Measurements from ENCODE around the gene KLF16.

The KLF16 gene

DNA sequence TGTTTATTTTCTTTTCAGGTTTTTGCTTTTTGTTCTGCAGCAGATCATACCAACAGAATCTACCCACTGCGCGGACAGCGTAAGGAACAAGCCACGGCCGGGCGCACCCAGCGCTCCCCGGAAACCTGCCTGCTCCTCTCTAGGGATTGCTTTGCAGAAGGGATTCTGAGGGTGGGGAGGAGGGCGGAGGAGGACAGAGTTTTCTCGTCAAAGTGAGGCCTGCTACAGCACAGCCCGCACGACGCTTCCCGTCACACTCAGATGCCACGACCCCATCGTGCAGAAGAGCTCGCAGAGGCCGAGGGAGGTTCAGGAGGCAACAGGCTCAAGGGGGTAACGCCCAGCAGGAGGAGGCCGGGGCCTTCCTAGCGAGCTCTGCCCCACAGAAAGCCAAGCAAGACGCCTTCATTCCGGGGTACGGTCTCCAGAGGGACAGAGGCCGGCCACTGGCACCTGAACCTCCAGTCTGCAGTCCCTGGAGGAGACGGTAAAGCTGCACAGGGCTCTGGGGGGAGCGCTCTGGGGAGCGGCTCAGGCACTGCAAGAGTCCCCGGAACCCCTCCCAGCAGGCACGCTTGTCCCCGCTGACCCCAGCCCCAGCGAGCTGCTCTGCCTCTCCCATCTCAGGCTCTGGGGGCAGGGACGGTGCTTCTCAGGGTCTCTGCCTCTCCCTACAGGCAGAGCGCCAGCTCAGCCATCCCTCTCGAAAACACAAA, 22.0 kb downstream of the KLF16 start:
- DNase-seq (no peak), ATAC-seq (replicated peaks) (no peak)
- Mint-ChIP-seq H3K9me3 (no peaks in the 10 kb centered on the region), H3K4me3 (no peak overlapping the region), H3K27ac (peak overlapping the region; percentile 42), H3K36me3 (peaks cover 10 to 23% of the 10 kb centered on the region in 2 donors), H3K27me3 (no peaks in the 10 kb centered on the region), H3K4me1 (peaks cover 40 to 83% of the 10 kb centered on the region in 2 donors)

DNA sequence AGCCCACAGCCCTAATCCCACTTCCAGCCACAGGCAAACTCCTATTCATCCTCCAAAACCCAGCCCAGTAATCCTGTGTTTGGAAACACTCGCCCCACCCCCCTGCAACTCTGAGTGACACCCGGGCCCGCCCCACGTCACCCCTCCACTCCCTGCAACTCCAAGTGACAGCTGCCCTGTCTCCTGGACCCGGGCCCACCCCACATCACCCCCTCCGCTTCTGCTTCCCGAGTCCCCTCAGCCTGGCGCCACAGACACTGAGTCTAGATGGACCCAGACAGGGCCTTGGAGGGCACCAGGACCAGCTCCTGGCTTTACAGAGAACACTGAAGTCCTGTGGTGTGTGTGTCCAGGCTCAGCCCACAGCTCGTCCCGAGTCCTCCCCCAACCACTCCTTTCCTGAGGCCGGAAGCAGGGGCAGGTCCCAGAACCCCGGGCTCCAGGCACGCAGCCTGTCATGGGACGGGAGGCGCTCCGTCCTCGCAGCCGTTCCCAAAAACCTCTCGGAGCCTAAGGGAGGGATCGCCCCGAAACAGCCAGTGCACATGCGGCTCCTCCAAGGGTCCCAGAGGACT, 22.8 kb downstream of the KLF16 start:
- no peak for ATAC-seq (replicated peaks)
- Mint-ChIP-seq H3K27me3 (no peaks in the 10 kb centered on the region), H3K4me3 (no peak overlapping the region), H3K9me3 (no peaks in the 10 kb centered on the region), H3K27ac (peak overlapping the region; percentile 9), H3K36me3 (peaks cover 10 to 16% of the 10 kb centered on the region in 2 donors), H3K4me1 (peaks cover 38 to 82% of the 10 kb centered on the region in 2 donors)
- no peak for DNase-seq

GRCh38 chr19:1839658-1840540, 23.5 kb downstream of the KLF16 start:
- DNase-seq (no peak), ATAC-seq (replicated peaks) (no peak)
- Mint-ChIP-seq H3K9me3 (no peaks in the 10 kb centered on the region), H3K27me3 (no peaks in the 10 kb centered on the region), H3K27ac (peak overlapping the region; percentile 14), H3K4me3 (no peak overlapping the region), H3K4me1 (peaks cover 37 to 76% of the 10 kb centered on the region in 2 donors), H3K36me3 (peaks cover 10 to 16% of the 10 kb centered on the region in 2 donors)

DNA sequence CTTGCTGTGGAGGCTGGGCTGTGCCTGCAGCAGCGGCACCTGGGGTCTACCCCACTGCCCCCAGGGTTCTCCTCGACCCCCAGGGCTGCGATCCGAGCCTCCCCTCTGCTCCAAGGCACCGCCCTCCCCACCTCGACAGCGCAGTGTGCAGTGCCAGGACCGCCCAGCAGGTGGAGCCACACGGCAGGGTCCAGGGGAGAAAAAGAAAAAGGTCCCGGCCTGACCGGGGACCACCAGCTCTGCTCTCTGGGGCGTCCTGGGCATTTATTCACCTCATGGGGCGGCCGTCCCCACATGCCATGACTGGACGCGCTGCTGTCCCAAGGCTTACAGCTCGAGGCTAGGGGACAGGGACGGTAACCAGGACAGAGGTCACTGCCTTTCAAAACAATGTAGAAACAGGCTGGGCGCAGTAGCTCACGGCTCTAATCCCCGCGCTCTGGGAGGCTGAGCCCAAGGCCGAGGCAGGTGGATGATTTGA, 25.7 kb downstream of the KLF16 start:
- Mint-ChIP-seq H3K4me3 (no peak overlapping the region), H3K9me3 (no peaks in the 10 kb centered on the region), H3K4me1 (peaks cover 34 to 67% of the 10 kb centered on the region in 2 donors), H3K36me3 (peaks cover 9 to 12% of the 10 kb centered on the region in 2 donors), H3K27me3 (no peaks in the 10 kb centered on the region), H3K27ac (no peak overlapping the region)
- ATAC-seq (replicated peaks) (peak; percentile 74 to 81), DNase-seq (no peak)

- Mint-ChIP-seq H3K4me3 (no peak overlapping the region), H3K27me3 (no peaks in the 10 kb centered on the region), H3K36me3 (peaks cover 9 to 13% of the 10 kb centered on the region in 2 donors), H3K4me1 (peaks cover 33 to 62% of the 10 kb centered on the region in 2 donors), H3K27ac (no peak overlapping the region), H3K9me3 (no peaks in the 10 kb centered on the region)
- no peak for ATAC-seq (replicated peaks)
- no peak for DNase-seq
These were observed 26.2 kb downstream of the KLF16 start for GRCh38 chr19:1837222-1837565.

GRCh38 chr19:1836458-1837221, 26.7 kb downstream of the KLF16 start:
- no peaks in the 10 kb centered on the region for H3K9me3 Mint-ChIP-seq
- peaks cover 9 to 19% of the 10 kb centered on the region in 2 donors for H3K36me3 Mint-ChIP-seq
- DNase-seq (no peak), ATAC-seq (replicated peaks) (no peak)
- H3K4me3 Mint-ChIP-seq = no peak overlapping the region
- H3K27ac Mint-ChIP-seq = no peak overlapping the region
- H3K4me1 Mint-ChIP-seq = peaks cover 32 to 62% of the 10 kb centered on the region in 2 donors
- no peaks in the 10 kb centered on the region for H3K27me3 Mint-ChIP-seq

DNA sequence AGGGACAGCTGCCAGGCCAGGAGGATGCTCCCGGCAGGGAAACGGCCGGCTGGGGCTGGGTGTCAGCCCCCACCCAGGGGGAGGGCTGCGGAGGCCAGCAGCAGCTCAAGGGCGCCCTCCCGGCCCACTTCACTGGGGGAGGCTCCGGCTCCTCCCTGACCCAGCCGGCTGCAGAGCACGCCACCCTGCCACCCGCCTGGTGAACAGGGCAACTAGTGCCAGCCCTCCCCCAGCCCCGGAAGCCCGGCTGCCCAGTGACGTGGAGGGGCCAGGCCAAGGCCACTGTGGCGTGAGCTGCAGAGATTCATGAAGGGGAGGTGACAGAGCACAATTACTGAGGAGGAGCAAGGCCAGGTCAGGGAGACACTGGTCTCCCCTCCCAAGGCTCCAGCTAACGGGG, 29.8 kb downstream of the KLF16 start:
- ATAC-seq (replicated peaks) (no peak), DNase-seq (no peak)
- peak overlapping the region; percentile 60 for H3K27ac Mint-ChIP-seq
- H3K36me3 Mint-ChIP-seq = peaks cover 15 to 16% of the 10 kb centered on the region in 2 donors
- H3K4me1 Mint-ChIP-seq = peaks cover 14 to 36% of the 10 kb centered on the region in 2 donors
- no peaks in the 10 kb centered on the region for H3K27me3 Mint-ChIP-seq
- no peak overlapping the region for H3K4me3 Mint-ChIP-seq
- no peaks in the 10 kb centered on the region for H3K9me3 Mint-ChIP-seq

GRCh38 chr19:1832046-1832663, 31.2 kb downstream of the KLF16 start:
- Mint-ChIP-seq H3K27me3 (no peaks in the 10 kb centered on the region), H3K4me1 (peaks cover 10 to 22% of the 10 kb centered on the region in 2 donors), H3K27ac (no peak overlapping the region), H3K4me3 (no peak overlapping the region), H3K36me3 (peaks cover 18% of the 10 kb centered on the region in 2 donors), H3K9me3 (no peaks in the 10 kb centered on the region)
- no peak for DNase-seq
- no peak for ATAC-seq (replicated peaks)

DNA sequence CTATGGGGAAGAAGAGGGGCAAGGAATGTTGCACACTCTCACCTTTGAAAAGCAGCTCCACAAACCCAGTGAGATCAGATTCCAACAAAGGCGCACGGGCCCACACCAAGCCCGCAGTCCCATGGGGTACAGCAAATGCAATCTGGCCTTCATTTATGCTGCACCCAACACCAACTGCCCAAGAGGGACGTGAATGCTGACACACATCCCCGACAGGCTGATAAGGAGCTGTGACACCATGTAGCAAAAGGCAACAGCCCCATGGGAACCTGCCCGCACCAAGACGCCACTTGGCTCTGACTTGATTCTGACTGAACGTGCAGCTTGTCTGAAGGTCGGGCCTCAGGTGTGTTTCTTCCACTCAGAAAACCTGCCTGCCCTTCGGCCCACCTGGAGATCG, 32.4 kb downstream of the KLF16 start:
- H3K27ac Mint-ChIP-seq = peak overlapping the region; percentile 9
- peaks cover 20 to 21% of the 10 kb centered on the region in 2 donors for H3K36me3 Mint-ChIP-seq
- no peak overlapping the region for H3K4me3 Mint-ChIP-seq
- no peaks in the 10 kb centered on the region for H3K9me3 Mint-ChIP-seq
- peaks cover 7 to 26% of the 10 kb centered on the region in 2 donors for H3K4me1 Mint-ChIP-seq
- DNase-seq (no peak), ATAC-seq (replicated peaks) (no peak)
- H3K27me3 Mint-ChIP-seq = no peaks in the 10 kb centered on the region

DNA sequence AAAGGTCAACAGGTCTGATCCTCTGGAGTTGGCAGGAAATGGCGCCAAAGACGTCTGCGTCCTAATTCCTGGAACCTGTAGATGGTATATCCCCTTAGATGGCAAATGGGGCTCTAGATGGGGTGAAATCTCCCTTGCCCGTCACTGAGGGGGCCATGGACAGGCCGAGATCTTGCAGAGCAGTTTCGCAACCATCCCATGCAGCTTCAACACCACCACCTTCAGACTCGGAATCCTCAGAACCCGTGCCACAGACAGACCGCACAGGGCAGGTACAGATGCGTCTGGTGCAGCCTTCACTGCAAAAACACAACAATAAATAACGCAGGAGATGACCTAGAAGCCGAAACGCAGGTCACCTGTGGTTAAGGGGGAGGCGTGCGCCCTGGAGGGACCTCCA, 32.8 kb downstream of the KLF16 start:
- H3K27ac Mint-ChIP-seq = peak overlapping the region; percentile 31
- peaks cover 22 to 25% of the 10 kb centered on the region in 2 donors for H3K36me3 Mint-ChIP-seq
- H3K4me3 Mint-ChIP-seq = no peak overlapping the region
- no peaks in the 10 kb centered on the region for H3K27me3 Mint-ChIP-seq
- H3K9me3 Mint-ChIP-seq = no peaks in the 10 kb centered on the region
- ATAC-seq (replicated peaks) (no peak), DNase-seq (no peak)
- H3K4me1 Mint-ChIP-seq = peaks cover 8 to 25% of the 10 kb centered on the region in 2 donors

- no peaks in the 10 kb centered on the region for H3K9me3 Mint-ChIP-seq
- H3K4me1 Mint-ChIP-seq = peaks cover 8 to 25% of the 10 kb centered on the region in 2 donors
- H3K36me3 Mint-ChIP-seq = peaks cover 22 to 25% of the 10 kb centered on the region in 2 donors
- H3K27ac Mint-ChIP-seq = no peak overlapping the region
- no peaks in the 10 kb centered on the region for H3K27me3 Mint-ChIP-seq
- no peak overlapping the region for H3K4me3 Mint-ChIP-seq
- no peak for ATAC-seq (replicated peaks)
- DNase-seq = no peak
These were observed 33.4 kb downstream of the KLF16 start for GRCh38 chr19:1829958-1830357.

DNA sequence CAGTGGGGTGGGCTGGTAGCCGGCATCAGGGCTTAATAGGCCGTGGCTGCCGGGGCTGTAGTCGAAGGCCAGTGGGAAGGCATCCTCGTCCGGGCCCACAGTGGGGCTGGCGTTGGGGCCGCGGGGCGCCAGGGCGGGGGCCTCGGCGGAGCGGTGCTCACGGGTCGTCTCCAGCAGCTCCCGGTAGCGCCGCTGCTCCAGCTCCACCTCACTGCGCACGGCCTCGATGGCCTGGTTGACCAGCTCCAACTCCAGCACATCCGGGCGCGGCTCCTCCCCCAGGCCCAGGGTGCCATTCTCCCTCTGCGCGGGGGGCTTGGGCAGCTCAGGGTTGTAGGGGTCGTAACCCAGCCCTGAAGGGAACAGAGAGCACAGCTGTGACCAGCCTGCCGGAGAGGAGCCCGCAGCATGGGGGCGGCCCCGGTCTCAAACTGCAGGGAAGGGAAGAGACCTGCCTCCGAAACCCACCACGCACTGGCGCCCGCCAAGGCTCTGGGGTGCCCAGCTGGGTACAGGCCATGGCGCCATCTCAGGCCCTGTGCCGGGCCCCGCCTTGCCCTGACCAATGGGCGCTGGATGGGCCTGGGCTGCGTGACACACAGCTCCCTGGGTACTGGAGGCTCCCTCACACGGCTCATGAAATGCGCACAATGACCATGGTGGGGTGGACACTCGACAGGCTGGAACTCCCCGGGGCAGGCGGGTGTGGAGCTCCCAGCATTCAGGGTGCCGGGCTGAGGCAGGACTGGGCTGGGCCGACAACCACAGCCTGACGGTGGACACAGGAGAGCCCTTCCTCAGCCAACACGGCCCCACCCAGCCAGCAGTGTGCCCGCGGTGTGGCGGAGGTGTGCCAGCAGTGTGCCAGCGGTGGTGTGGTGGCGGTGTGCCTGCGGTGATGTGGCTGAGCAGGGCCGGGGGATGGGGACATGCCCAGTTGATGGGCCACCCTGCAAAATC, 34.8 kb downstream of the KLF16 start:
- Mint-ChIP-seq H3K36me3 (peaks cover 25 to 28% of the 10 kb centered on the region in 2 donors), H3K27me3 (no peaks in the 10 kb centered on the region), H3K4me1 (peaks cover 8 to 18% of the 10 kb centered on the region in 2 donors), H3K4me3 (no peak overlapping the region), H3K9me3 (no peaks in the 10 kb centered on the region), H3K27ac (peak overlapping the region; percentile 47)
- DNase-seq = no peak
- ATAC-seq (replicated peaks) = no peak
